ENCODE measurements around the gene MRPL39. TPM values are rescaled to one million over a fixed set of nuclear protein-coding genes. Genes with fewer than 3 reads are reported as not detected.

The MRPL39 gene
- total RNA-seq, 2 experiments from 2014 or later: 45.0 to 56.9 TPM

- DNase-seq (ENCODE audit: low spot score): no peak
- H3K4me3 ChIP-seq (ENCODE audit: low read depth, low read length, poor library complexity, severe bottlenecking): no peak overlapping the region
- no peaks in the 10 kb centered on the region for H3K36me3 ChIP-seq (ENCODE audit: insufficient read depth, low read length)
- BruUV-seq (replicated peaks): no TSS peak
- H3K4me2 ChIP-seq (ENCODE audit: low read length): no peak overlapping the region
- TF ChIP-seq EZH2phosphoT487 (IDR thresholded peaks at IDR 0.05; ENCODE audit: borderline replicate concordance, low read depth, low read length) (no peak), CTCF (conservative IDR thresholded peaks at IDR 0.05; ENCODE audit: low read length) (no peak)
- no peaks in the 10 kb centered on the region for H3K9me2 ChIP-seq (ENCODE audit: insufficient read depth, low read length)
- no peaks in the 10 kb centered on the region for H3K79me2 ChIP-seq (ENCODE audit: insufficient read depth, low read depth, low read length)
- ChIA-PET CTCF (ENCODE audit: unreplicated experiment) (no interaction called here), POLR2A (no interaction called here)
- no peaks in the 10 kb centered on the region for H4K20me1 ChIP-seq (ENCODE audit: insufficient read depth, low read length)
- no peaks in the 10 kb centered on the region for H3K9me3 ChIP-seq (ENCODE audit: low read length)
- peaks cover 13% of the 10 kb centered on the region for H3K4me1 ChIP-seq (ENCODE audit: insufficient read depth, low read length, poor library complexity, severe bottlenecking)
- H3K27ac ChIP-seq (ENCODE audit: low read depth, low read length, poor library complexity, severe bottlenecking): no peak overlapping the region
- H2AFZ ChIP-seq (ENCODE audit: low read length): no peak overlapping the region
- intact Hi-C loops (cut with micrococcal nuclease; ENCODE audit: unreplicated experiment): no loop called here
Observed at GRCh38 chr21:25557180-25557579, 50.1 kb downstream of the MRPL39 start.

GRCh38 chr21:25556091-25556490 is 51.2 kb downstream of the MRPL39 start:
- POLR2A ChIA-PET: no interaction called here
- peaks cover 4% of the 10 kb centered on the region for H3K4me1 ChIP-seq (ENCODE audit: insufficient read depth, low read length, poor library complexity, severe bottlenecking)
- TF ChIP-seq CTCF (conservative IDR thresholded peaks at IDR 0.05; ENCODE audit: low read length) (no peak), EZH2phosphoT487 (IDR thresholded peaks at IDR 0.05; ENCODE audit: borderline replicate concordance, low read depth, low read length) (no peak)
- no peak overlapping the region for H3K4me3 ChIP-seq (ENCODE audit: low read depth, low read length, poor library complexity, severe bottlenecking)
- H3K9me2 ChIP-seq (ENCODE audit: insufficient read depth, low read length): no peaks in the 10 kb centered on the region
- BruUV-seq (replicated peaks): no TSS peak
- no peaks in the 10 kb centered on the region for H3K9me3 ChIP-seq (ENCODE audit: low read length)
- H4K20me1 ChIP-seq (ENCODE audit: insufficient read depth, low read length): no peaks in the 10 kb centered on the region
- H3K79me2 ChIP-seq (ENCODE audit: insufficient read depth, low read depth, low read length): no peaks in the 10 kb centered on the region
- H3K36me3 ChIP-seq (ENCODE audit: insufficient read depth, low read length): no peaks in the 10 kb centered on the region
- CTCF ChIA-PET (ENCODE audit: unreplicated experiment): no interaction called here
- no peak for DNase-seq (ENCODE audit: low spot score)
- H2AFZ ChIP-seq (ENCODE audit: low read length): no peak overlapping the region
- no peak overlapping the region for H3K27ac ChIP-seq (ENCODE audit: low read depth, low read length, poor library complexity, severe bottlenecking)
- H3K4me2 ChIP-seq (ENCODE audit: low read length): no peak overlapping the region
- intact Hi-C loops (cut with micrococcal nuclease; ENCODE audit: unreplicated experiment): no loop called here

GRCh38 chr21:25555492-25555891 is 51.8 kb downstream of the MRPL39 start:
- POLR2A ChIA-PET: no interaction called here
- CTCF ChIA-PET (ENCODE audit: unreplicated experiment): no interaction called here
- no peaks in the 10 kb centered on the region for H4K20me1 ChIP-seq (ENCODE audit: insufficient read depth, low read length)
- H3K36me3 ChIP-seq (ENCODE audit: insufficient read depth, low read length): no peaks in the 10 kb centered on the region
- intact Hi-C loops (cut with micrococcal nuclease; ENCODE audit: unreplicated experiment): no loop called here
- H3K9me3 ChIP-seq (ENCODE audit: low read length): no peaks in the 10 kb centered on the region
- DNase-seq (ENCODE audit: low spot score): no peak
- TF ChIP-seq EZH2phosphoT487 (IDR thresholded peaks at IDR 0.05; ENCODE audit: borderline replicate concordance, low read depth, low read length) (no peak), CTCF (conservative IDR thresholded peaks at IDR 0.05; ENCODE audit: low read length) (no peak)
- H3K27ac ChIP-seq (ENCODE audit: low read depth, low read length, poor library complexity, severe bottlenecking): no peak overlapping the region
- no TSS peak for BruUV-seq (replicated peaks)
- no peak overlapping the region for H3K4me2 ChIP-seq (ENCODE audit: low read length)
- H3K79me2 ChIP-seq (ENCODE audit: insufficient read depth, low read depth, low read length): no peaks in the 10 kb centered on the region
- H3K4me3 ChIP-seq (ENCODE audit: low read depth, low read length, poor library complexity, severe bottlenecking): no peak overlapping the region
- no peaks in the 10 kb centered on the region for H3K9me2 ChIP-seq (ENCODE audit: insufficient read depth, low read length)
- H3K4me1 ChIP-seq (ENCODE audit: insufficient read depth, low read length, poor library complexity, severe bottlenecking): peaks cover 3% of the 10 kb centered on the region
- H2AFZ ChIP-seq (ENCODE audit: low read length): no peak overlapping the region

Measured in OCI-LY7 (cell line).